ENCODE results near the gene PTPRD. TPM values are rescaled to one million over a fixed set of nuclear protein-coding genes. Genes with fewer than 3 reads are reported as not detected.

Gene PTPRD
- total RNA-seq, 1 experiment from 2014 or later = 32.5 TPM

GRCh38 chr9:8680658-8681057, 1932.1 kb downstream of the PTPRD start:
- no peaks in the 10 kb centered on the region for H3K27me3 ChIP-seq (ENCODE audit: insufficient read depth, low read length)
- TF ChIP-seq, protein P1, sequence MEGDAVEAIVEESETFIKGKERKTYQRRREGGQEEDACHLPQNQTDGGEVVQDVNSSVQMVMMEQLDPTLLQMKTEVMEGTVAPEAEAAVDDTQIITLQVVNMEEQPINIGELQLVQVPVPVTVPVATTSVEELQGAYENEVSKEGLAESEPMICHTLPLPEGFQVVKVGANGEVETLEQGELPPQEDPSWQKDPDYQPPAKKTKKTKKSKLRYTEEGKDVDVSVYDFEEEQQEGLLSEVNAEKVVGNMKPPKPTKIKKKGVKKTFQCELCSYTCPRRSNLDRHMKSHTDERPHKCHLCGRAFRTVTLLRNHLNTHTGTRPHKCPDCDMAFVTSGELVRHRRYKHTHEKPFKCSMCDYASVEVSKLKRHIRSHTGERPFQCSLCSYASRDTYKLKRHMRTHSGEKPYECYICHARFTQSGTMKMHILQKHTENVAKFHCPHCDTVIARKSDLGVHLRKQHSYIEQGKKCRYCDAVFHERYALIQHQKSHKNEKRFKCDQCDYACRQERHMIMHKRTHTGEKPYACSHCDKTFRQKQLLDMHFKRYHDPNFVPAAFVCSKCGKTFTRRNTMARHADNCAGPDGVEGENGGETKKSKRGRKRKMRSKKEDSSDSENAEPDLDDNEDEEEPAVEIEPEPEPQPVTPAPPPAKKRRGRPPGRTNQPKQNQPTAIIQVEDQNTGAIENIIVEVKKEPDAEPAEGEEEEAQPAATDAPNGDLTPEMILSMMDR (conservative IDR thresholded peaks at IDR 0.05) = no peak
- no peak overlapping the region for H4K5ac ChIP-seq (ENCODE audit: insufficient read length, low read depth, low read length)
- H3K79me1 ChIP-seq (ENCODE audit: insufficient read depth, low read depth, low read length, poor library complexity, severe bottlenecking) = no peaks in the 10 kb centered on the region
- no peak overlapping the region for H4K91ac ChIP-seq (ENCODE audit: insufficient read length, low read depth, low read length)
- H3K4me2 ChIP-seq (ENCODE audit: insufficient read depth, insufficient read length, low read length) = no peak overlapping the region
- no peaks in the 10 kb centered on the region for H3K79me2 ChIP-seq (ENCODE audit: insufficient read depth, low read length)
- Mint-ChIP-seq H3K9me3 (no peaks in the 10 kb centered on the region), H3K4me3 (no peak overlapping the region), H3K27me3 (ENCODE audit: low read depth) (no peaks in the 10 kb centered on the region), H3K36me3 (ENCODE audit: insufficient read depth in 1 of 3, low read depth in 3 of 3) (0 out of 7 replicates have a peak, but pooled peaks cover 0 to 5% (median 0%) of the 10 kb centered on the region in 3 experiments), H3K27ac (no peak overlapping the region), H3K4me1 (peaks cover 56 to 66% of the 10 kb centered on the region in 2 experiments)
- no CpG with 5 or more reads among the region's 2 CpGs for WGBS (ENCODE audit: extremely low coverage, insufficient read length, low lambda C conversion rate)
- no peak overlapping the region for H4K8ac ChIP-seq (replicated peaks; ENCODE audit: insufficient read length, low read depth, low read length)
- DNase-seq = no peak
- no peak overlapping the region for H2AFZ ChIP-seq (ENCODE audit: low read length)
- H3K14ac ChIP-seq (ENCODE audit: insufficient read depth, low read length) = no peak overlapping the region
- H3K9me3 ChIP-seq (ENCODE audit: control insufficient read depth, low read depth, low read length) = no peaks in the 10 kb centered on the region
- no peak overlapping the region for H3K56ac ChIP-seq (ENCODE audit: insufficient read length, low read depth, low read length)
- no peak overlapping the region for H3K18ac ChIP-seq (ENCODE audit: insufficient read length, low read depth, low read length)
- H3K27ac ChIP-seq (ENCODE audit: insufficient read length, low read depth, low read length) = no peak overlapping the region
- H2AK5ac ChIP-seq (ENCODE audit: insufficient read length, low read length) = no peak overlapping the region
- no peak overlapping the region for H2BK12ac ChIP-seq (ENCODE audit: insufficient read length, low read depth, low read length)
- H3K4ac ChIP-seq (ENCODE audit: low read depth, low read length) = no peak overlapping the region
- H3T11ph ChIP-seq (ENCODE audit: low read length) = no peak overlapping the region
- H3K23ac ChIP-seq (ENCODE audit: insufficient read length, low read depth, low read length) = no peak overlapping the region
- no peak overlapping the region for H3K9ac ChIP-seq (ENCODE audit: extremely low read depth, insufficient read length, low read length)
- no peaks in the 10 kb centered on the region for H4K20me1 ChIP-seq (ENCODE audit: control insufficient read depth, insufficient read depth, insufficient read length)
- no peaks in the 10 kb centered on the region for H3K23me2 ChIP-seq (ENCODE audit: insufficient read length, low read depth, low read length, poor library complexity, severe bottlenecking)
- no peak overlapping the region for H2BK5ac ChIP-seq (ENCODE audit: insufficient read length, low read length)
- H3K4me1 ChIP-seq (ENCODE audit: insufficient read depth, low read length) = peaks cover 10% of the 10 kb centered on the region; the same call in 1 of the 2 replicates
- H2BK120ac ChIP-seq (ENCODE audit: low read depth, low read length, poor library complexity, severe bottlenecking) = no peak overlapping the region
- no peak overlapping the region for H2BK20ac ChIP-seq (ENCODE audit: low read depth, low read length, poor library complexity, severe bottlenecking)
- H2BK15ac ChIP-seq (ENCODE audit: low read depth, low read length) = no peak overlapping the region

All from H9 (cell line).